Dermis blood vessel endothelial cell (primary cell): ENCODE measurements around the gene HACD4. TPM values are rescaled to one million over a fixed set of nuclear protein-coding genes. Genes with fewer than 3 reads are reported as not detected.

ENCODE experiments used
- DNase-seq: peaks from one replicate; pipeline ENCODE4 v3.0.0; 2010
- total RNA-seq: library from RNA; depleted of rRNA; stranded (reverse); fragments of >200 nt; gene quantifications from 2 replicates; pipeline ENCODE4 v1.2.3, GENCODE V29; 2014

HACD4 gene, protein sequence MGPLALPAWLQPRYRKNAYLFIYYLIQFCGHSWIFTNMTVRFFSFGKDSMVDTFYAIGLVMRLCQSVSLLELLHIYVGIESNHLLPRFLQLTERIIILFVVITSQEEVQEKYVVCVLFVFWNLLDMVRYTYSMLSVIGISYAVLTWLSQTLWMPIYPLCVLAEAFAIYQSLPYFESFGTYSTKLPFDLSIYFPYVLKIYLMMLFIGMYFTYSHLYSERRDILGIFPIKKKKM
- total RNA-seq = 0.51 and 0.56 TPM in 2 replicates

DNA sequence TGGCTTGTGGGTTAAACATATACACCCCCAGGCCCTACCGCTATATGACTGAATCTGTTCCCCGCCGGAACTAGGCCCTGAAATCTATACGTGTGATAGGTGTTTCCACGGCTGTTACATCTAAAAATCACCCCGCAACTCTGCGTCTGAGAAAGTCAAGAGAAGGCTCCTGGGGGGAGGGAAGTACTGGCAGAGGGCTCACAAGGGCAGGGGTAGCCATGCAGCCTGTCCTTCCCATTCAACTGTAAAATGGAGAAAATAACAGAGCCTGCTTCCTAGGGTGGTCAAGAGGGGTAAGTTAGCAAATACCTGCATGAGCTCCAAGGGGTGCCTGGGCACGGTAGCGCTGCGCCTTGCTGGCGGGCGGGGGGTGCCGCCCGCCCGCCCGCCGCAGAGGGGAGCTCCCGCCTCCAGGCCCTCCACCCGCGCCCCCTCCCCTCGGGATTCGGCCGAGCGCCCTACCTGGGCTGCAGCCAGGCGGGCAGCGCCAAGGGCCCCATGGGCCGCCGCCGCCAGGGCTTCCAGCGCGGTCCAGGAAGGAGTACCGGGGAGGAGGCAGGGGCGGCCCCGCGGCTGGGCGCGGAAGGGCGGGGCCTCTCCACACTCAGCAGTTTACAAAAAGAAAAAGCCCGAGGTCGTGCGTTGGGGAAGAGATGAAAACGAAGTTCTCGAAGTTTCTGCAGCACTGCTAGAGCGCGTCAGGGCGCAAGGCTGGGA lies at the start of gene HACD4:
TSS of gene HACD4 (minus strand) at position 550 of the 717 bp plus-strand sequence. CDS start at position 500, 50 bp downstream.
- DNase-seq = peak; percentile 18

GRCh38 chr9:21080793-21081192 lies 49.4 kb upstream of the HACD4 start:
- DNase-seq = no peak

GRCh38 chr9:21078702-21079101 lies 47.3 kb upstream of the HACD4 start:
- DNase-seq = no peak

DNA sequence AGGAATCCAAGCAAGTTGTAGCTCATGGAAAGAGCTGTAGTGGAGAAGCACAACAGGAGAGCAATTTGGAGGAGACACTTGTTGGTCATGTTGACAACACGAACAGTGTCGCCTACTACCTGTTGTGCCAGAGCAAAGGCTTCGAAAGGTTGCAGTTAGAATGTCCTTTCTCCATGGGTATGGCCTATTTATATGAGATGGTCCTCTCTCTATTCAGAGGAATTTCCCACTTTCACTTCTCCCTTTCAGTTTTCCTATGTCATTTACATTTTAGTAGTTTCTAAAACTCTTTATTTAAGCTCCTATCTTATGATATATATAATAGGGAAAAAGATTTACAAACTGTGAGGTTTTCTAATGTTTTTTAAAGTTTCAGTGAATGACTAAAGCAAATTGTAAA lies 46.3 kb upstream of the HACD4 start, which contains the start of gene IFNB1:
TSS of gene IFNB1 (minus strand) at position 162 of the 400 bp plus-strand sequence. CDS start at position 89, 73 bp downstream.
- DNase-seq = no peak

GRCh38 chr9:21075484-21075883 lies 44.0 kb upstream of the HACD4 start:
- no peak for DNase-seq

GRCh38 chr9:21070906-21071305 lies 39.5 kb upstream of the HACD4 start:
- DNase-seq = no peak

DNA sequence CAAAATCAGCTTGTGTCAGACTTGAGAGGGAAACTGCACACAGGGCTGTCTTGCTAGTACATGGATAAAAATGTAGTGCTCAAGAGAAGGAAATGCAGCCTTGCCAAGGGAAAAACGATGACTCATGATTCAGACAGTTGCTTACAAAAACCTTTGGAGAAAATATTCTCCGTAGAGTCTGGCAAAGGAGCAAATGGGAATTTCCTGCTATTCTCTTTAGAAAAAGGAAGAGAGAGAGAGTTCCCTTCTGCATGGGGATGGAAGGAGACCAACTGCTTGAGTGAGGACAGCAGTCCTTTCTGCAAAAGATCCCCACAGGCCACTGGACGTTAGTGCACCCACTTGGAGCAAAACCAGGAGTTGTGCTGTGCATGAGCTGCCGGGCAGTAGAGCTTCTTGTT lies 38.7 kb upstream of the HACD4 start:
- peak; percentile 95 for DNase-seq

GRCh38 chr9:21060919-21061561 lies 29.6 kb upstream of the HACD4 start:
- no peak for DNase-seq

- DNase-seq = peak; percentile 10
Observed at GRCh38 chr9:21056931-21057330, 25.5 kb upstream of the HACD4 start.

GRCh38 chr9:21053851-21054250 lies 22.4 kb upstream of the HACD4 start:
- DNase-seq = no peak

DNA sequence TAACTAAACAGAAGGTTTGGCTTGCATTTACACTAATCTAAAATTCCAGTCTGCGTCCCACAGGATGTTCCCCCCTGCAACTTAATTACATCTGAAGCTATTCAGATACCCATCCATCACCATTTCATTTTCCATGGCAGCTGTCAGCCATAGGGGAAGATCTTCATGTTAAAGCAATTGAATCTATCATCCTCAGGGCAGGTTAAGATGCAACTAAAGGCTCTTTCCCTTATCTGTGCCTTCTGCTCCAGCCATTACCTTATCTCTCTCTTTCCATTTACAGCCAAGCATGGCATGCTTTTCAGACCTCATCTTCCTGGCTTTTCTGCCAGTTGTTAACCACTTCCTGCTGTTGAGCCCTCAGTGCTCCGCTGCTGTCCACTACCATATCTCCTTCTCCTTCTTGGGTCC lies 15.8 kb upstream of the HACD4 start:
- no peak for DNase-seq

- no peak for DNase-seq
Observed at GRCh38 chr9:21043841-21044240, 12.4 kb upstream of the HACD4 start.

DNA sequence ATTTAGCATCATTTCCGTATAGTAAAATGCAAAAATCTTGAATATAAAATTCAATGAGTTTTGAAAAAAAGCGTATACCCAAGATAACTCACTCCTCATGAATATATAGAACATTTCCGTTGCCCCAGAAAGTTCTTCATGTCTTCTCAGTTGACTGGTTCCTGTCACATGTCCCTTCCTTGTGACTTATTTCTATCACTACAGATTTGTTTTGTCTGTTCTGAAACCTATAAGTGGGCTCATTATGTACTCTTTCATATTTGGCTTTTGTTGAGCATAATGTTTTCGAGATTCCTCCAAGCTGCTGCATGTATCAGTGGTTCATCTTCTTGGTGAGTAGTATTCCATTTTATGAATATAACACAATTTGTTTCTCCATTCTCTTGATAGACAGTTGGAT lies 11.0 kb upstream of the HACD4 start:
- no peak for DNase-seq

- DNase-seq = no peak
Observed at GRCh38 chr9:21039302-21039701, 7.9 kb upstream of the HACD4 start.

GRCh38 chr9:21037278-21037677 lies 5.8 kb upstream of the HACD4 start:
- DNase-seq = no peak

GRCh38 chr9:21031808-21032183 lies 356 bp upstream of the HACD4 start:
- no peak for DNase-seq

DNA sequence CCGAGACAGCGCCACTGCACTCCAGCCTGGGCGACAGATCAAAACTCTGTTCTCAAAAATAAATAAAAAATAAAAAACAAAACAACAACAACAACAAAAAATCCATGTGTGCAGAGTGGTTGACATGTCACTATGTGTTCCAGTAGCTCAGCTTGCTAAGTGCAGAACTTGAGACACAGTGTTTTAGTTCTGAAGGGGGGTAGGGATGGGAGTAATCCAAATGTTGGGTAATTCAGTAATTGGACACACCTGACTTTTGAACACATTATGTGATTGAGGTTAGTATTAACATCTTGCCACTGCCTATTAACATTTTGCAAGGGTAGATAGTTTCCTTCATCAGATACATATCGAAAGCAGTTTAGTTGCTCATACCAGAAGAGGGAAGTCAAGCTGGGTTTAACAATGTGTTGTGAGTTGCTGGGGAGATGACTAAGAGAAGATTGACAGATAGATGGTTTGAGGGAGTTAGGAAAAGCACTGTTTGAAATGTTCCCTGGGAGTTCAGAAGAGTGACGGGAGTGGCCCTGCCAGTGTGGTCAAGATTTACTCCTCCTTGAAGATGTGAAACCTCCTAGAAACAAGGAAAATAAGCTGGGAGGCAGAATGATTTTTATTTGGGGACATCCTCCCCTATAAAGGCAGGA lies 928 bp downstream of the HACD4 start:
- peak; percentile 37 for DNase-seq

GRCh38 chr9:21029661-21030060 lies 1.8 kb downstream of the HACD4 start:
- DNase-seq = no peak

- no peak for DNase-seq
Observed at GRCh38 chr9:21028466-21028865, 3.0 kb downstream of the HACD4 start.

DNA sequence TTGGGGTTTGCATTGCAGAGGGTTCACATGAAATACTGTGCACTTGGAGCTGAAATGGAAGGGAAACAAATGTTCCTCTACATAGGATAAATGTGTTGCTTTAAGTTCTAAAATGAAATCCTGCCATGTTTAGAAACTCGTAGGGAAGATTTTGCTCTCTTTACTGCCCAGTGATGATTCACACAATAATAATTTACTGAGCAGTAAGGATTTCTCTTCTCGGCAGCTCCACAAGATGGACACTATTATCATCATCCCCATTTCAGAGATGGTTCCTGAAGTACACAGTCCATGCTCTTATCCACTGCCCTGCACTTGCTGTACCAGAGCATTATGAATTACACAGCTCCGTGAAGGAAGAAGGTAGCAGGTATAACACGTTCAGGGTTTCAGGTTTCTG lies 4.1 kb downstream of the HACD4 start:
- DNase-seq = no peak

- no peak for DNase-seq
Observed at GRCh38 chr9:21023861-21024260, 7.6 kb downstream of the HACD4 start.

DNA sequence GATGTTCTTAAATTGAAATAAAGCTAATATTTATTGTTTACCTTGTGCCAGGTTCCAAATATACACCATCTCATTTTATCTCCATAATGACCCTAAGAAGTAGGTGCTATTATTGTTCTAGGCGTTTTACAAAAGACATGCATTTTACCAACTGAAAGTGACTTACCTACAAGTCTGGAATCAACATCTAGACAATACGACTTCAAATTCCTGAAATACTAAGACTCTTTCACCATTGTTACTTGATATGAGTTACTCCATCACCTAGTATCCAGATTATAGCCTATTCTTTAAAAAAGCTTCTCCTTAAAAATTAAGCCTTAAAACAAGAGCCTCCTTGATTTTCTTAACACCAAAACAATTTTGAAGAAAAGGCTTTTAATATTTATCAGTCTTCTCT lies 13.3 kb downstream of the HACD4 start:
- no peak for DNase-seq
